Measurements from ENCODE around the gene VWA1.
"Not testable (repeated sequence)": the region's sequence is repeated elsewhere in the genome, so short reads cannot be mapped to it uniquely, and the experiment has no call there.

Gene VWA1

GRCh38 chr1:1435106-1435903 lies at the start of gene VWA1:
TSS of gene VWA1 (plus strand) at chr1:1435690. CDS start at chr1:1435749, 59 bp downstream.
- DNase-seq (ENCODE audit: low spot score): peak; percentile 70

GRCh38 chr1:1385931-1386330 lies 49.6 kb upstream of the VWA1 start:
- no peak for DNase-seq (ENCODE audit: low spot score)

- no peak for DNase-seq (ENCODE audit: low spot score)
Measured at GRCh38 chr1:1387098-1388077, 48.1 kb upstream of the VWA1 start.

- DNase-seq (ENCODE audit: low spot score): no peak
Measured at GRCh38 chr1:1388078-1388472, 47.4 kb upstream of the VWA1 start.

- no peak for DNase-seq (ENCODE audit: low spot score)
Measured at GRCh38 chr1:1390675-1391074, 44.8 kb upstream of the VWA1 start.

GRCh38 chr1:1391225-1391624 lies 44.3 kb upstream of the VWA1 start:
- no peak for DNase-seq (ENCODE audit: low spot score)

GRCh38 chr1:1393014-1393413 lies 42.5 kb upstream of the VWA1 start:
- no peak for DNase-seq (ENCODE audit: low spot score)

GRCh38 chr1:1393428-1393827 lies 42.1 kb upstream of the VWA1 start:
- no peak for DNase-seq (ENCODE audit: low spot score)

GRCh38 chr1:1394116-1394515 lies 41.4 kb upstream of the VWA1 start:
- no peak for DNase-seq (ENCODE audit: low spot score)

- DNase-seq (ENCODE audit: low spot score): no peak
Measured at GRCh38 chr1:1395166-1395565, 40.3 kb upstream of the VWA1 start.

- peak; percentile 25 for DNase-seq (ENCODE audit: low spot score)
Measured at GRCh38 chr1:1397839-1398523, 37.5 kb upstream of the VWA1 start.

GRCh38 chr1:1398677-1399186 lies 36.8 kb upstream of the VWA1 start:
- DNase-seq (ENCODE audit: low spot score): no peak

- peak; percentile 99 for DNase-seq (ENCODE audit: low spot score)
Measured at GRCh38 chr1:1399187-1399871, 36.2 kb upstream of the VWA1 start, which contains the start of gene CCNL2. TSS of gene CCNL2 (minus strand) at chr1:1399335. CDS start at chr1:1399306, 29 bp downstream.

- peak; percentile 30 for DNase-seq (ENCODE audit: low spot score)
Measured at GRCh38 chr1:1399872-1400575, 35.5 kb upstream of the VWA1 start.

GRCh38 chr1:1400576-1401456 lies 34.7 kb upstream of the VWA1 start:
- DNase-seq (ENCODE audit: low spot score): peak; percentile 37

- DNase-seq (ENCODE audit: low spot score): no peak
Measured at GRCh38 chr1:1401457-1402010, 34.0 kb upstream of the VWA1 start.

GRCh38 chr1:1402072-1402900 lies 33.2 kb upstream of the VWA1 start:
- DNase-seq (ENCODE audit: low spot score): peak; percentile 77

GRCh38 chr1:1402901-1403392 lies 32.5 kb upstream of the VWA1 start:
- not testable (repeated sequence) for DNase-seq (ENCODE audit: low spot score)
